Activated CD4-positive, CD25-positive, alpha-beta regulatory T cell (primary cell): ENCODE measurements around the gene TBC1D5.
A peak's percentile ranks its signal among the peaks of the same experiment; 100 is the strongest.

Source experiments
- DNase-seq, 4 experiments: peaks; one replicate each; lab custom pipeline; 2025; lab: John Stamatoyannopoulos, UW

Gene TBC1D5

DNA sequence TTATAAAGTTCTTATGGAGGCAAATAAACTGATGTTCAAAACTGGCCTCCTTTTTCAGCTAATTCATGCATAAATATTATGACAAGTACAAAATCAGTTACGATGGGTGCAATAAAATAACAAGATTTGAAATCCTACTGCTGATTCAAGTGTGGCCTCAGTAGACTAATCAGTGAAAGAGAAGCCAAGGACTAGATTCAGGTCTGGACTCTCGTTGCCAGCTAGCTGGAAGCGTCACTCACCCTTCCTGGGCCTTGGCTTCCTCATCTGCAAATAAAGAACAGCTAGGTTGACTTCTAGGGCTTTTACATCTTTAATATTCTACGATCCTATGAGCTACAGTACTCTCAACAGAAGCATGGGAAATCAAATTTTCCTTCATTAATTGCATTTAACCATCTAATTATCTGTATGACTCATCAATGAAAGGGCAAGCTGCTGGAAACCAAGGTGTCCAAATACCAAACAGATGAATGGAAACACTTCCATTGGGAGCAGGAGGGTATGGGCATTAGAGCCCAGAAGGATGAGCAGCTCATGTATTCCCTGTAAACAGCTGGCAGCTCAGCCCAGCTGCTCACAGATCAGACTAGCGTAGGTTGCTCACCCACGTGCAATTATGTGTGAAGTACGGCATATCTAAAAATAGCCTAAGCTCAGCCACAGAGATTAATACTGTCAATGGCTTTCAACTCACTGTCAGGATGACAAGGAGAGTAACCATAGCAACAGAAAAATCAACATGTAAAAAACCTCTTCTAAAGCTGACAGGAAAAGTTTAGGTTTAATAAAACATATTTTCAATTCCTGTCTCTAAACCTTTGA, 562.8 kb downstream of the TBC1D5 start:
- DNase-seq: no peak

DNA sequence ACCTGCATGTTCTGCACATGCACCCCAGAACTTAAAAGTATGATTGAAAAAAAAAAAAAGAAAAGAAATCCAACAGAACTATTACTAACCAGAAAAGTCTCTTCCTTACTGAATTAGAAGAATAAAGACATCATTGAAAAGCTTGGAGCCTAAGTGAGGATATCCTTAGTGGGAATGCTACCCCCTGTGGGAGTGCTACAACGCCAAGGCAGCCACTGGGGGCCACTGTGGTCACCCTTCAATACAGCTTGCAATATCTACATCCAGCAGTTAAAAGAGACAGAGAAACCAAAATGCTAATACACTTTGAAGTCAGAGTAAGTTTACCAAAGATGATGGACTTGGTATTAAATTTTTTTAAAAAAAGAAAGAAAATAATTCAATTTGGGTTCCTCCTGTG, 565.7 kb downstream of the TBC1D5 start:
- DNase-seq: no peak

DNA sequence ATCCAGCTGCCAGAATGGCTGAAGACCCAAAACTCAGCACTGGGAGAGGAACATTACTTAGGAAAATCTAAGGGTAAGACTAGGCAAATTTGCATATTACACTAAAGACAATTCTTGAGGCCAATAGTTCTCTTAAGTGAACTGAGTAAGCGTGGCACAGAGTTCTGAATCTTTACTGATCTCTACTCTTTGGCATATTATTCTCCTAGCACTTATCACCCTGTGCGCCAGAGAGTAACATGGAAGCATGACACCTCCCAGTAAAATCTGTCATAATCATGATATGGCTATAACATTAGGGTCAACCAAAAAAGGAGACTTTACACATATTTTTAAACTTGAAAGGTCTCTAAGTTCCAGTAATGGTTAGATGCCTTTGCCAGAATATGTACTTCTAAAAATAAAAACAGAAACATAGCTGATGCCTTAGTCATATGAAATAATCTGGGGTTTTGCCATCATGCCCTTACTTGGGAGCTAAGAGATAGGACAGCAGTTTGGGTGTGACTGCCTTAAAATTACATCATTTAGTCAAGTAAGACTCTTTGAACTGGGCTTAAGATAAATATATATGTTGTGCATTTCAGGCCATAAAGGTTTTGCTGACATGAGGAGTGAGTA, 567.1 kb downstream of the TBC1D5 start:
- no peak for DNase-seq

DNA sequence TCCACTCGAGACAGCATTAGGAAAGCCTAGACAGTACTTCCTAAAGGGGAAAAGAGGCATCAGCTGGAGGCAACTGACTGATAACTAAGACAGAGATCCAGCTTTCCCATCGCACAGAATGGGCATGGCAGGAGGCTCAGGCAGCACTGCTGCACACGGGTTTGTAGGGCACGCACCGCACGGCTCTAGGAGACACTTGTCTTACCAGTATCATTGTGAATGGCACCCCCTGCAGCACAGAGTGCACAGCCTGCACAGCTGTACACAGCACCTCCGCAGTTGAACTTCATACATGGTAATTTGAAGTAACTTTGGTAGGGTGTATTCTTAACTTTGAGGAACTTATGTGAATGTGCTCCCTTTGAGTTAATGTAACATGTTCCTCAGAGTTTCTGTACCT, 576.1 kb downstream of the TBC1D5 start:
- DNase-seq: no peak

DNA sequence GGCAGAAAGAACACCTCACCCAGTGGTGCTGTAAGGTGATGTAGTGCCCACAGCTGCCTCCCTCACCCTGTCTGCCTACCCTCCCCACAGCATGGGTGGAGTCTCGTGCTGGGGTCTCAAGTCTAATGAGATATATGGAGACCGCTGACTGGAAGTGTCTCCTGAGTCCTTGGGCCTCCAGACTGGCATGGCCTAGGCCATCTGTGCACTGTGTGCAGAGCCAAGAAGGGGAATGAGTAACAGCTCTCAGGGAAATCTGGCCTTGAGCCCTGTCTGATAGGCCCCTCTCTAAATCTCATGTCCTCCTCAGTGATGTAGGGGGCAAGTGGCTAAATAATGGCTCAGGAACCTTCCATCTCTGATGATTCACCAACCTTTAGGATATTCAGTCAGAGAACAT, 580.3 kb downstream of the TBC1D5 start:
- no peak for DNase-seq

DNA sequence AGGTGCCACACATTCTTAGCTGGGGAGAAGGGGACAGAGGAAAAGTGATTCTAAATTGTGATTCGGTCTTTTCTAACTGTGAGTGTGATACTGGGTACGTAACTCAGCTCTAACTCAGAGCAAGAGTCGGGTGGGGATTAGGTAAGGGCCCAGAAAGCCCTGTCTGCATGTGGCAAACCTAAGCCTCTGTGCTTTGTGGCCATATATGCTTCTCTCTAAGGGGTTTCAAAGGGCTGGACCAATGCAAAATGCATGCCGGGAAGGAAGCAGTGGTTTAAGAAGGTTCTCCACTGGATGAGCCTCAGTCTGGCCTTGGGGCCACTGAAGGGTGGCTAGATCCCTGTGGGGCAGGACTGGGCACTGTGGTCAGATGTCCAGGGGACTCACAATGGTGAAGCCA, 581.8 kb downstream of the TBC1D5 start:
- DNase-seq: no peak

DNA sequence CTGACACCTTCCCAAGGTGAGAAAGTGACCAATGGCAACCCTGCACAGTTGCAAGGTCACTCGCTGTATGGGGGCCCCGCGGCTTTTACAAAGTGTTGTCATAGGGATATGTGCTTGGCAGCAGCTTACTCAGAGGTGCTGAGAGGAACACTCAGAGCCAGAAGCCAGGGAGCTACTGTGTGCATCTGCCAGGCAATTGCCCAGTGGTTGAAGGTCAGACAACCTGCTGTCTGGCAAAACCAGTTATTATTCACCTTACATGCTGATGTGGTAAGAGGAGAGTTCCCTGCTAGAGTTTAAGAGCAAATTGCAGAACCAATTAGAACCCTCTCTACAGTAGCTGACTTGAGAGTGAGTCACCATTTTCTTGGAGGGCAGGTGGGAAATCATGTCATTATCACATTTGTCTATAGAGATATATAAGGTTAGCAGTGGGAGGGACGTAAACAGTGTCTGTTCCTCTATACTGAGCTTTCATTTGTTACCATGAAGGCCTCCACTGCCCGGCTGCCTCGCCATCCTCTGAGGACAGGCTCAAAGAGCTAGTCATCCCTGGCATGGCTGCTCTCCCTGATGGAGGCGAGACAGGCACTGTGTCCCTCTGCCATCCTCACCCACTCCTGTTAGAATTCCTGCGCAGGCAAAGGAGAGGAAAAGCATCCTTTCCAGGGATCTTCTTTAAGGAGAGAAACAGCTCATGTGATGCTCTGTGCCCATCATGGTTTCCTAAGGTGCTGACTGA, 583.3 kb downstream of the TBC1D5 start:
- no peak for DNase-seq

DNA sequence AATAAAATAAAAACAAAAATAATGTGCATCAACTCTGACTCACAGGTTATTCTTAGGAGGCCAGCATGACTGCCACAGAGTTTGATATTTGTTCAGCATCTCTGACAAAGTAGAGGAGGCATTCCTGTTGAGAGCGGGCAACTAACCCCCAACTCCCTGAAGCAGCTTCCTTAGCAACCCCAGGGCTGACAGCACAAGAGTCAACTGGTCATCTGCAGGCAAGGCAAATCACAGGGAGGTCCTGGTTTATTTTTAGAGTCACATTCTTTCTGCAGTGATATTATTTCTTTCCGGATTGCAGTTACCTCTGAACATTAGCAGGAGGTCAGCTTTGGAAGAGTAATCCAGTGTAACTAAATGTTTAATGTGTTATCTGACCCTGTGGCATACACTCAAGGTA, 584.7 kb downstream of the TBC1D5 start:
- DNase-seq: no peak

DNA sequence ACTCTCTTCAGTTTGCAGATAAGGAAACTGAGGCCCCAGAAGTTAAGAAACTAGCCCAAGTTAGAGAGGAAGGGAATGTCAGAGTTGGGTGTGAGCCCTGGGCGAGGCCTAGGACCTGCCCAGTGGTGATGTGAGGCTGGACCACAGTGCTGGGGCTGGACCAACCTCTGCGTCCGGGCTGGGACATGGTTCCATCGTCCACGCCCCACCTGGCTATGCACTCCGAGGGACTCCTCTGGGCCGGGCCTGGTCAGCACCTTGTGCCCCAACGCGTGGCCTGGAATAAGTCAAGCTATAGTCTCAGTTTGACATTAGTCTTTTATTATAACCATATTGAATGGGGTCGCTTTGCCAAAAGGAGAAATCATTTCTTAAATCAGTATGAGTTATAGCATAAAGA, 585.6 kb downstream of the TBC1D5 start:
- DNase-seq: no peak

DNA sequence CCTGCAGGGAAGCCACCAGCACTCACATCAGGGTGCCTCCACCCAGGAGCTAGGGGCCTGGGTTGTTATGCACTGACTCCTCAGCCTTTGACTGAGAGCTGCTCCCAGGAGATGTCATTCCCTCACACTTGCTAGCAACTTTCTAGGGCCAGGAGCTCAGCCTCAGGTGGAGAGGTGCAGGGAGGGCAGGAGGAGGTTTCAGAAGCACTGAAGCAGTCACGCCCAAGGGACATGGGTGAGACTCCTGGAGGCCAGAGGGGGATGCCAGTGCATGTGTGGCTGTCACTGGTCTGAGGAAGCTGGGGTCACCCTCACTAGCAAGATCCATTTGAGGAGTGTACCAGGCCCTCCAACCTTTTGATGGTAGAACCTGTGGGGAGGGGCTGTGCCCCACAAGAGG, 586.5 kb downstream of the TBC1D5 start:
- no peak for DNase-seq

DNA sequence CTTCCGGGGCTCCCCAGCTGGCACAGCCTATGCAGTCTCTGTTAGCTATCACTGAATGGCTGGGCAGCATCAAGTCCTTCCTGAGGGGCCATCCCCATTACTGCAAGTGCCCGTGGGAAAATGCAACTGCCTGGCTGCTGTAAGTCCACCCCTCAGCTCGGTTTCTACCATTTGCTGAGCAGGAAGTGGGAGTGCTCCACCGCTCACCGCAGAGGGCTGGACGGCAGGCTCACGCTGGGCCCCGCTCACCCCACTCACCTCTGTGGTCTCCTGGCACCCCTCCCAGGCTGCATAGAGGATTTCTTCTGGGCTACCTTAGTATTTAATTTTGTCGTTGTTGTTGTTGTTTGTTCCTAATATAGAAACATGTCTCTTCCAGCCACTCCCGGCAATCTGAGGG, 587.5 kb downstream of the TBC1D5 start:
- DNase-seq: no peak

DNA sequence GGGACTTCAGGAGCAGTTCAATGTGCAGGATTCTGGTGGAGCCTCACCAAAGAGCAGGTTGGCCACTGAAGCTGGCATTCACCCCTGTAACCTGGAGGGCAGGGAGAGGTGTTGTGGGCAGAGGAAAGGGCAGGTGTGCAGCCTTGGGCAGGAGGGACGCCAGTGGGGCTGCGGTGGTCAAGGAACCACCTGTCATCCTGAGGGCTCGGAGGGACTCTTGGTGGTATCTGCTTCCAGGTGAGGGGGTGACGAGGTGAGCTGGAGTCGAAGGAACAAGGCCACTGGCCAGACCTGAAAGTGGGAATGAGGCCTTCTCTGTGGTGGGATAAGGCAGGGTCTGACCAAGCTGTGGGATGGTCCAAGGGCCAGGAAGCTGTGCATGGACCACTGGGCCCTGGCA, 588.2 kb downstream of the TBC1D5 start:
- no peak for DNase-seq

DNA sequence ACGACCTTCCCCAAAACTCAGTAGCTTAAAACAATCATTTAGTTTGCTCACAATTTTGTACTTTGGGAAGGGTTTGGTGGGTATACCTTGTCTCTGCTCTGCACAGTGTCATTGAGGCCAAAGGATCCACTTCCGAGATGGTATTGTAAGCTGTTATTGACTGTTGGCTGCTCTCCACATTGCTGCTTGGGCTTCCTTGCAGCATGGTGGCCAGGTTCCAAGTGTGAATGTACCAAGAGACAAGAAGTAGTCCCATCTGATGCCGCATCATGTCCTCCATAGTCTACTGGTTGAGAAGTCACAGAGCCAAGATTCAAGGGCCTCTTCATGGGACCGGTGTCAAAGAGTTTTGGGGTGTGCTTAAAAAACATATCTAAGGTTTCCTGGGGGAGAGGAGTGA, 589.2 kb downstream of the TBC1D5 start:
- DNase-seq: no peak

DNA sequence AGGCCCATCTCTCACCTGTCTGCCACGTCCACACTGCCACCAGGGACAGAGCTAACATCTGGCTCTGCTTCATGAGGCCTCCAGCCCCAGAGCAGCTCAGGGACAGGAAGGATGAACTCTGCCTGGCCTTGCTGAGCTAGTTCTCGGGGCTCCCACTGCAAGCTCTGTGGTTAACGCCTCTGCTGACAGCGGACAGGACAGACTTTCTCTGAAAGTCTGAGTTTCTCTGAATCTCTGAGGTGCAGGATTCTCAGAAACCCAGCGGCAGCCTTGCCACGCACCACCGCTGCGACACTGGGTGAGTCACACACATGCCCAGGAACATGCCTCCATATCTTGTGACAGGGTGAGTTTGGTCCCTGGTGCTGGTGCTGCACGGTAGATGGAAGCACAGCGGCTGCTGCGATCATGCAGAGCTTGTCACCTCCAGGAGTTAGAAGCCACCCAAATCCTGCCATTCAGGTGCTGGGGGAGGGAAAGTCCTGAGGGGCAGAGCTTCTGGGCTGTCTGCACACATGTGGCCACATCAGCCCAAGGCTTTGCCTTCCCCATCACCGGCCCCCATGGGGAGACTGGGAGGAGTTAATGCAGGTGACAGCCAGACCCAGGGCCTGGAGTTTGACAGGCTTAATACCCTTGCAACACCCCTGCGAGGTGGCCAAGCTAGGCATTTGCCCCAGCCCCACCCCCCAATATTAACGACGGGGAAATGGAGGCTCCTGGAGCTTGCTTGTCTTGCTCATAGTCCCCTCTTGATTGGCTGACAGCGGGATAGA, 590.6 kb downstream of the TBC1D5 start:
- peak; percentile 60 to 74 (median 72) for DNase-seq

DNA sequence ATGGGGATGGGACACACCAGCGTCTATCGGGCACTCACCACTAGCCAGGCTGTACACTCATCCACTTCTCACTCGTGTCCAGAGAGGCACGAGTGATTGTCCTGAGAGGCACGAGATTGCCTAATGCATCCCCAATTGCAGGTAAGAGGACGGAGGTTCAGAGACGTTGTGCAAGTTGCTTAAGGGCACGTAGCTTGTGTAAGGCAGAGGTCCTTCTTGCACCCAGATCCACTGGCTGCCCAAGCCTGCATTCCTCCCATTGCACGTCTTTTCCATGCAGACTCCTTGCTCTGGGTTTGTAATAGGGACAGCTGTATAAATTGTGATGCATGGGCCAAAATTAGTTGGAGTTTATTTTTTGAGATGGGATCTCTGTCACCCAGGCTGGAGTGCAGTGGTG, 593.4 kb downstream of the TBC1D5 start:
- DNase-seq: no peak

DNA sequence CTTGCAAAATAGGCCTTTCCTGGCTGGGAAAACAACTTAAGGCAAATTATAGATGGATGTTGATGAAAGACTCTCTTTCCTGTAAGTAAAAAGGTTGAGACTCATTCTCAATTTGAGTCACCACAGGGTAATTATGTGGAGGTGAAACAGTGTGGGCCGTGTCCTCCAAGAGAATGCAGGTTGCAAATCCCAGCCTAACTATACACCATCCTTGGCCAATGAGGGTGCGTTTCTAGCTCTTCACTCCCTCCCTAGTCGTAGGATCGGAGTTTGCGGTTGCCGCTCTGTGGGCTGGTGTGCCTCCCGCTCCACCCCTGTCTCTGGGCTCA, 597.8 kb downstream of the TBC1D5 start:
- no peak for DNase-seq

DNA sequence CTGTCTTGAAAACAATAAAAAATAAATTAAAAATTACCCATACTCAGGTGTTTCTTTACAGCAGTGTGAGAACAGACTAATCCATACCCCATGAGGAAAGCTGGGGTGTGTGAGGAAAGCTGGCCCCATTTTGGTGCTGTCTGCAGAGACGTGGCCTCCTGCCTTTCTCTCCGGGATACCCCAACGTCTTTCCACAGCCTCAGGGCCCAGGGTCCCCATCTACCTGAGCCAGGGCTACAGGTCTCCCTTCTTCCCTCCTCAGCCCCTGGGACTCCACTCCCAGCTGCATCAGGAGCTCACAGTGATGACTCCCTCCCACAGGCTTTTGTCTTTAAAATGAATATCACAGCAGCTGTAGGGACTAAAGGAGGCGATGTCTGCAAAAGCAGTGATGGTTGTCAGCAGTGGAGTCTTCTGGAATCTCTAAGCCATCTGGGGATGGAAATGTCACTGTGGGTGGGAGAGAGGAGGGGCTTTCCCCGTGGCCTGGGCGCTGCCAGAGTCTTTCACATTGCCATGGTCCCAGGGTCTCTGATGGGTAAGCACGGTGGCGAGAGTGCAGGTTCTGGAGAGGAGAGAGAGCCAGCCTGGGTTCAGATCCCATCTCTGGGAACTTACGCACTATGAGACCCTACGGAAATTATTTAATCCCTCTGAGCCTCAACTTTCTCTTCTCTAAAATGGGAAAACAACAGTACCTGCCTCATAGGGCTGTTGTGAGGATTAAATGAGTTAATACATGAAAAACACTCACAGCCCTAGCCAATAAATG, 598.4 kb downstream of the TBC1D5 start:
- DNase-seq: no peak

DNA sequence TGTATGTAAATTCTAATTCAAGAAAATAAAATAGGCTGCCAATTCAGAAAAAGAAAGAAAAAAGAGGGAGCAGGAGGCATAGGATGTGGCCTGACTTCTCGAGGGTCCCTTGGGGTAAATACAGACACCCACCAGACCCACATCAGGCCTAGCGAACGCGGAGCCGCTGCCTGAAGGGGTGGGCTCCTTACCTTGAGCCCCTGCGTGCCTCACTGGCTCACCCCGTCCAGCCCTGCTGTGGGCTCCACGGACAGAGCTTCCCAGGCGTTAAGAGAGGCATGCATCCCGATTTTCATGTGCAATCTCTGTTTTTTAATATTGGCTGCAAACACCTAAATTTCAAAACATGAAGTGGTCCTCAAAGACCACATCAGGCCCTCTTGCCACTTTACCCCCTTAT, 599.9 kb downstream of the TBC1D5 start:
- DNase-seq: no peak

DNA sequence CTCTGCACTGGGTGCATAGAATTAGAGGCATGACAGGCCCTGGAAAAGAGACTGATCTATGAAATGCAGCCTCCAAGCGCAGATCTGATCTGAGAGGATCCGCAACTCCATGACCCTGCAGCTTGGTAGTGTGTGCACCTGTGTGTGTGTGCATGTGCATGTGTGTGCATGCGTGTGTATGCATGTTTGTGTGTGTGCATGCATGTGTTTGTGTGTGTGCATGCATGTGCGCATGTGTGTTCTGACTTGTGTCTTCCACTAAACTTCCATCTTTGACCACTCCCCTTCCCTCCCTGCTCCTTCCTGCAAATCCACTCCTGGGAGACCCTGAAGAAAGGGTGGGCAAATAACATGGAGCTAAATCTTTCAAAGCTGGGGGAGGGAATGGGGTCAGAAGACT, 600.7 kb downstream of the TBC1D5 start:
- DNase-seq: no peak

DNA sequence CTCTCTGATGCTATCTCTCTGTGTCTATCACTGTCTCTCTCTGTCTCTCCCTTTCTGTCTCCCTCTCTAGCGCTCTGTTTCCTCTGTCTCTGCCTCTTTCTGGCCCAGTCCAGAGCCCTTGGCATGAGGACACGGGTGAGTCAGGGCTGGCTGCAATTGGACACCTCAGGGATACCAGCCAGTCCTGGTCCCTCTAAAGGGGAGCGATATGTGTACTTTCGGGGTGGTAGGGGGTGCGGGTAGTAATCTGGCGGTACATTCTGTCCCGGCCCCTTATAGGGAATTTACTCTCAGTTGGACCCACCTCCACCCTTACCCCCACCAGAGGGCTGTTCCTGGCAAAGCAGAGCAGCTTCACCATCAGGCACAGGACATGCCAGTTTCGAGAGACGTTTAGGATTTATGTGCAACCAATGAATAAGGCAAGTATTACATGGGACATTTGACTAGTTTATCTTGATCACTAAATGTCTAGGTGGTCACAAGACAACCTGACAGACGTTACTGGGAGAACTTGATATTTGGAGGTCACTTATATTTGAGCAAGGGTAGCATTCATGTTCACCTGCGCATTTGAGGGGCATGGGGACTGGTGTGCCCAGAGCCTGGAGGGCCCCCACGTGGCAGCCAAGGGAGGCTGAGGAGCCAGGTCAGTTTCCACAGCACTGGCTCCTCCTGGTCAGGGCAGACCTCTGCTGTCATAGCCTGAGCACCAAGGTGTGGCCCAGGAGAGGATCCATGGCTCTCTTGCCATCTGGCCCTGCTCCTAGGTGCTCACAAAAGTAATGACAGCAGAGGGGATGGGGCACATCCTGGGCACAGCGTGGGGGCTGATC, 601.5 kb downstream of the TBC1D5 start:
- DNase-seq: no peak
